LNCaP clone FGC (cell line): Measurements from ENCODE around the gene MTIF2.

Experiments used
- DNase-seq: peaks from one replicate; pipeline ENCODE4 v3.0.0-alpha.2; 2011; ENCODE audit warnings: low read depth
- H3K4me3 ChIP-seq: 2 replicates; pipeline ENCODE4 v1.5.1; 2011; ENCODE audit warnings: mild to moderate bottlenecking, low read depth, low read length, control low read depth
- TF ChIP-seq, protein P1 (sequence below): IDR thresholded peaks from 2 replicates; pipeline ENCODE4 v1.5.1; 2012; ENCODE audit warnings: mild to moderate bottlenecking; ENCODE audit not compliant: control insufficient read depth, insufficient read depth; ENCODE audit errors: extremely low read depth

Gene MTIF2

DNA sequence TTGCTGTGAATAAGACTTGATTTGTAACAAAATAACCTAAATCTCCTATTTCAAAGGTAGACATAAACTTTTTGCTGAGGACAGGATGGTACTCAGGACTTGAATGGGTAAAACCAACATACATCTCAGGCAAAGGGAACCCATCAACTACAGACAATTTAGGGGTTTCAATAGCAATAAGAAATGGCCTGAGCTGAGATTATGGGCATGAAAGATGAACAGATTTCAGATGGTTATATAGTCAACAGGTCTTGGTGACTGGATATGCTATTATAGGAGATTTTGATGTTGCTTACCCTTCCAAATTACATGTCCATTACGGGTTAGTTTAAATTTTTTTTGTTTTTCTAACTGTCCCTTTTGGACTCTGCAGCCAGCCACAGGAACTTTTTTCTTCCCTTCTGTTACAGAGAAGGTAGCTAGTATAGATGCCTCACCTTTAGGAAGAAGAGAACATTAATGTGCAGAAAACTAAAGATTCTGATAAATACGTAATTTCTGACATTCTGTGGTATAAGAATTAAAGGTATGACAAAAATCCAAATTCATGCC, 32.0 kb downstream of the MTIF2 start:
- TF ChIP-seq, protein P1, sequence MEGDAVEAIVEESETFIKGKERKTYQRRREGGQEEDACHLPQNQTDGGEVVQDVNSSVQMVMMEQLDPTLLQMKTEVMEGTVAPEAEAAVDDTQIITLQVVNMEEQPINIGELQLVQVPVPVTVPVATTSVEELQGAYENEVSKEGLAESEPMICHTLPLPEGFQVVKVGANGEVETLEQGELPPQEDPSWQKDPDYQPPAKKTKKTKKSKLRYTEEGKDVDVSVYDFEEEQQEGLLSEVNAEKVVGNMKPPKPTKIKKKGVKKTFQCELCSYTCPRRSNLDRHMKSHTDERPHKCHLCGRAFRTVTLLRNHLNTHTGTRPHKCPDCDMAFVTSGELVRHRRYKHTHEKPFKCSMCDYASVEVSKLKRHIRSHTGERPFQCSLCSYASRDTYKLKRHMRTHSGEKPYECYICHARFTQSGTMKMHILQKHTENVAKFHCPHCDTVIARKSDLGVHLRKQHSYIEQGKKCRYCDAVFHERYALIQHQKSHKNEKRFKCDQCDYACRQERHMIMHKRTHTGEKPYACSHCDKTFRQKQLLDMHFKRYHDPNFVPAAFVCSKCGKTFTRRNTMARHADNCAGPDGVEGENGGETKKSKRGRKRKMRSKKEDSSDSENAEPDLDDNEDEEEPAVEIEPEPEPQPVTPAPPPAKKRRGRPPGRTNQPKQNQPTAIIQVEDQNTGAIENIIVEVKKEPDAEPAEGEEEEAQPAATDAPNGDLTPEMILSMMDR, result no peak
- H3K4me3 ChIP-seq, result no peak overlapping the region
- DNase-seq, result no peak

DNA sequence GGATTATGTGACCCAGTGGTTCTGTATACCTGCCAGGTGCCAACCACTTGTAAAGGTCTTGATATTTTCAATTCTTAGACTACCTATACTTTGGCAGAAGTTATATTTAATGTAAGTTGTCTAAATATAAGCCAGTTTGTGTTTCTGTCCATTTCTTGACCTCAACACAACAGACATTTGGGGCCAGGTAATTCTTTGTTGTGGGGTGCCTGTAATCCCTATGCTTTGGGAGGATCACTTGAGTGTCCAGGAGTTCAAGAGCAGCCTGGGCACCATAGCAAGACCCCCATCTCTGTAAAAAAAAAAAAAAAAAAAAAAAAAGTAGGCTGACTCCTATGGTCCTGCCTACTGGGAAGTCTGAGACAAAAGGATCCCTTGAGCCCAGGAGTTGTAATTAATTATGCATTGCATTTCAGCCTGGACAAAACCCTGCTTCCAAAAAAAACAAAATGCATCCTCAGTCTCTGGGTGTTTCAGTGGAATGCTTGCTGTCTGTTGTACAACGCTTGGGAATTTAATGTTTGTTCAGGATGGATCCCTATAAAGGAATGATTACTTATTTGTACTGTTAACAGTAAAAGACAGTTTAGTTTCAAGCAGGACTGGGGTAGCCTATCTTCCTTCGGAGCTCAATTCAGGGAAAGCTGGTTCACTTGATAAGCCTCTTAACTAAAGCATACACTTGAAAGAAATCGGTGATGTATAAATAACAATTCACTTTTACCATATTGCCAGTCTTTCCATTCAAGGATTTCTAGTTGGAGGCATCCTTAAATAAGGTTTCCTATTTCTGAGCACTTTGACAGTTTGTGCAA, 33.1 kb downstream of the MTIF2 start:
- no peak for DNase-seq
- TF ChIP-seq, protein P1, result no peak
- no peak overlapping the region for H3K4me3 ChIP-seq

DNA sequence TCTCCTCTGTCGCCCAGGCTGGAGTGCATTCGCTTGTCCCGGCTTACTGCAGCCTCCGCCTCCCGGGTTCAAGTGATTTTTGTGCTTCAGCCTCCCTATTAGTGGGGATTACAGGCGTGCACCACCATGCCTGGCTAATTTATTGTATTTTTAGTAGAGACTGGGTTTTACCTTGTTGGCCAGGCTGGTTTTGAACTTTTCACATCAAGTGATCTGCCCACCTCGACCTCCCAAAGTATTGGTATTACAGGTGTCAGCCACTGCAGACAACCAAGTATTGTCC, 35.4 kb downstream of the MTIF2 start:
- DNase-seq, result no peak
- H3K4me3 ChIP-seq, result peak overlapping the region; percentile 95
- TF ChIP-seq, protein P1, result no peak

DNA sequence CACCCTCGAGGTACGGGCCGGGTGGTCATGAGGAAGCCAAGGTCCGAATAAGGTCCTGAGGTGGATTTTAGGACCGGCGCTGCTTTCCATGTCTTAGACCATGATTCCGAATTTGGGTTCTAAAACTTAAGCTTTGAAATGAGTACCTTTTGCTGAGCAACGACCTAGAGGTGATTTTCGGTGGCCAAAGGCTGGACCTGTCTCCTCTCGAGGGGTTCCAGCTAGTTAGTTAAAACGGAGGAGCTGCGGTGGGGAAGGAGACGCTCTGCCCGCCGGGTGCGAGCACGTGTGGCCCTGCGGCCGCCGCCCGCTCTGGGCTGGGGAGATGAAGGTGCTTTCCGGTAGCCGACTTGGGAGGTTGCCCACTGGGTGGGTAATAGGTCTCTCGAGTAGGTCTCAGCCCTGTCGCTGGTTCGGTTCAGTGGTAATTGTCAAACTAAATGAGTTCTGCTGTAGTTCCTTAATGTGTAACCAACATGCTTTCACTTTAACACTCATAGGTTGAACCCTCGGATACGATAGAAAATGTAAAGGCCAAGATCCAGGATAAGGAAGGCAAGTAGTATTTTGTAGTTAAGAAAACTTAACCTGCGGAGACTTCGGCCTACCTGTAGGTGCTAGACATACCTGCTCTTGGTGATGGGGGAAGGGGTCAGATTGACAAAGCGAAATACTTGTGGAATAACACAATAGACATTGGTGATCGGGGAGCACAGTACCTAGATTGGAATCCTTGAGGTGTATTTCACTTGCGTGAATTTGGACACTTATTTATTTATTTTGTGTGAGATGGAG, 36.0 kb downstream of the MTIF2 start:
- DNase-seq, result no peak
- TF ChIP-seq, protein P1, result no peak
- peak overlapping the region; percentile 95 for H3K4me3 ChIP-seq

DNA sequence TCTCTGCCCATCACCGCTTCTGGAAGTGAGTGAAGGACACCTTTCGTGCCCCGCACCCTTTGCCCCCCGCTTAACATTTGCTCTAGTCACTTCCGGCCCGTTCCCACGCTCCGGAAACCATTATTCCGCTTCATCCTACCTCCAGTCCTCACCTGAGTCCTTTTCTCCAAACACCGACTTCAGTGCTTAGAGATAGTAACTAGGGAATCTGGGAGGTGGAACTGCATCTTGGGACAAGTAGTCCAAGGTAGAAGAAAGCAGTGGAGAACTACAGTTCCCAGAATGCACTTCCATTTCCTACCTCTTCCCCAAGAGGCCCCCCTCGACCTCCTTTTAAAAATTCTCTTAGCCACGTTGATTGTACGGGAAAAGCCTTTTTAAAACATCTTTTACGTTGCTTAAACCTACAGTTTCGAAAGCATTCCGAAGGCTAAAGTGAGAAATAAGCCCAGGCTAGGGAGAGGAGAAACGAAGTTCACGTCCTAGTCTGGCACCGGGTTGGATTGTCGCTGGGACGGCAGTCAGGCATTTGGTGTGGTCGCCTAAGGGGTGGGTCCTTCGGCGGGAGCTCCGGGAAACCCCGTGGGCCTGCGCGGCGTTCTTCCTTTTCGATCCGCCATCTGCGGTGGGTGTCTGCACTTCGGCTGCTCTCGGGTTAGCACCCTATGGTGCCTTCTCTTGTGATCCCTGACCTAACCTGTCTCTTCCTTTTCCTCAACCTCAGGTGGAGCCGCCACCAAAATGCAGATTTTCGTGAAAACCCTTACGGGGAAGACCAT, 36.8 kb downstream of the MTIF2 start, which contains the start of the genes CLHC1 and RPS27A:
TSS of gene CLHC1 (minus strand) at position 210 of the 779 bp plus-strand sequence. CDS start 9,882 bp downstream, outside the sequence.
TSS of gene RPS27A (plus strand) at position 605 of the 779 bp plus-strand sequence. CDS start at position 742, 137 bp downstream.
- peak within 1 kb of the TSS; percentile 95 for H3K4me3 ChIP-seq
- peak; percentile 93 for DNase-seq
- TF ChIP-seq, protein P1, result no peak

DNA sequence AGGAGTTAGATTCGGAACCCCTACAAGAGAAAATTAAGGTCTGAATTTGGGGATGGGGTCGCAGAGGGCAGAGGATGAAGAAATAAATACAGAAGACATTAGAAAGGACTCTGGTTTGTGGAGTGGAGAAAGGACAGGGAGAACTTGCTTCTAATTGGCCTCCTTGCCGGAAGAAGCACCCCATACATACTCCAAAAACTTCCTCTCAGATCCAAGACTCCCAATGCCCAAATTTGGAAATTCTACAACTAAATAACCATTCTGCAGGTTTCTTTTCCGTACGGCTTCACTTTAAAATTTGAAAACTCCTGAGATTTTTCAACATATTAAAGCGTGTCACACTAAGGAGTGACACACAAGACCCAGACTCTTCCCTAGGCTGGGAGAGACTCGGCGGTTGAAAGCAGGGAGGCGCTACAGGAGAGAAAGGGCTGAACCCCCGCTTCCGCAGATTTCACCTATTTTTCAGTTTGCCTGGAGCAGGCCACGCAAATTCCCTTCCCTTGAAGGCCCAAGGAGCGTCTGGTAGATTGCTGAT, 37.4 kb downstream of the MTIF2 start:
- DNase-seq, result no peak
- H3K4me3 ChIP-seq, result peak overlapping the region; percentile 95
- TF ChIP-seq, protein P1, result no peak
